Measurements from ENCODE around the gene ETS1.

Gene ETS1

DNA sequence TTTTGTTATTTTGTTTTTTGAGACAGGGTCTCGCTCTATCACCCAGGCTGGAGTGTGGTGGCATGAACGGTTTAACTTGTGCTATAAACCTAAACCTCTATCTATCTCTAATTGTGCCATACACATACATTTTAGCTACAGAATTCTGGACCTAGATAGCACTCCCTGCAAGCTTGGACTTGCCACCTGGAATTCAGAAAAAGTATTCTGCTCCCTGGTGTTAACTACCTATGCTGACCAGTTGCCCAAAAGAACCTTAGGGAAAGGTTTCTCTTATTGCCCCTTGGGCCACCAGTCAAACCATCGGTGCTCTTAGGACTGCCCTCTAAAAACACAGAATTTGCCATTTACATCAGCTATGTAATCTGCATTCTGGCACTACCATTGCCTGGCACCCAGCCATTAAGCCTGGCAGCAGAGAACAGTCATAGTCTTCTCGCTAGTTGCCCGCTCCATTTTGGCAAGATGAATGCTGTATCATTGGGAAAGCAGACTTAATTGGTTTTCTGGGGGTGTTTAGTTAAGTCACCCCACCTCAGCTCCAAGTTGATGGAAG, 55.3 kb downstream of the ETS1 start:
- DNase-seq, result no peak
- no peaks in the 10 kb centered on the region for H3K36me3 ChIP-seq (replicated peaks; ENCODE audit: insufficient read depth, low read length)
- H3K27me3 ChIP-seq (replicated peaks; ENCODE audit: insufficient read depth, low read length), result no peaks in the 10 kb centered on the region
- H3K27ac ChIP-seq (ENCODE audit: low read length), result no peak overlapping the region
- H3K9ac ChIP-seq (ENCODE audit: low read length), result no peak overlapping the region
- H2AFZ ChIP-seq (ENCODE audit: low read length), result no peak overlapping the region
- H4K20me1 ChIP-seq (ENCODE audit: insufficient read depth, low read length), result no peaks in the 10 kb centered on the region
- no peak for TF ChIP-seq EZH2 (optimal IDR thresholded peaks at IDR 0.05; ENCODE audit: low read depth, low read length)
- no peak for TF ChIP-seq EZH2phosphoT487 (IDR thresholded peaks at IDR 0.05; ENCODE audit: low read length)
- no peak for TF ChIP-seq CTCF (IDR thresholded peaks at IDR 0.05; ENCODE audit: low read length)
- H3K4me3 ChIP-seq (ENCODE audit: low read length), result no peak overlapping the region
- H3F3A ChIP-seq (ENCODE audit: insufficient read depth, low read length), result no peaks in the 10 kb centered on the region
- no peaks in the 10 kb centered on the region for H3K9me3 ChIP-seq (replicated peaks; ENCODE audit: insufficient read depth, low read length)
- H3K79me2 ChIP-seq (ENCODE audit: low read length), result no peaks in the 10 kb centered on the region
- no peak overlapping the region for H3K4me2 ChIP-seq (ENCODE audit: low read depth, low read length)
- H3K4me1 ChIP-seq (ENCODE audit: low read length), result no peaks in the 10 kb centered on the region
- no peaks in the 10 kb centered on the region for H3K9me2 ChIP-seq (replicated peaks; ENCODE audit: insufficient read depth, low read length)

DNA sequence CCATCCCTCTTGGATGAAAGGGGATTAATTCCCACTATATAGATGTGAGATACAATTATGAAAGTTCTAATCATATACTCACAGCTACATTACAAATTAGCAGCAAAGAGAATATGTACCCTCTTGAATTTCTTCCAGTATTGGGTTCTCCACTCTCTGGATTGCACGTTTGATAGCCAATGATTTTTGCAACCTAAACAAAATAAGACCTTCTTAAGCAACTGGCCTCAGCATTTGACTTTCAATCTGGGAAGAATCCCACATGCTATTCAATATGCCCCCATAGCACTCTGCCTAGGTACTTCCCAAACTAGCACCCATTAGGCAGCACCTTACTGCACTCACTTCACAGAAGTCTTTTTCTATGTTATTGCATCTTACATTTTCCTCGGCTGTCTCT, 55.8 kb downstream of the ETS1 start:
- no peaks in the 10 kb centered on the region for H3K79me2 ChIP-seq (ENCODE audit: low read length)
- DNase-seq, result no peak
- no peak overlapping the region for H3K9ac ChIP-seq (ENCODE audit: low read length)
- no peaks in the 10 kb centered on the region for H3K9me2 ChIP-seq (replicated peaks; ENCODE audit: insufficient read depth, low read length)
- TF ChIP-seq EZH2 (optimal IDR thresholded peaks at IDR 0.05; ENCODE audit: low read depth, low read length) (no peak), EZH2phosphoT487 (IDR thresholded peaks at IDR 0.05; ENCODE audit: low read length) (no peak), CTCF (IDR thresholded peaks at IDR 0.05; ENCODE audit: low read length) (no peak)
- H3K27me3 ChIP-seq (replicated peaks; ENCODE audit: insufficient read depth, low read length), result no peaks in the 10 kb centered on the region
- no peaks in the 10 kb centered on the region for H3K4me1 ChIP-seq (ENCODE audit: low read length)
- no peaks in the 10 kb centered on the region for H3F3A ChIP-seq (ENCODE audit: insufficient read depth, low read length)
- H3K9me3 ChIP-seq (replicated peaks; ENCODE audit: insufficient read depth, low read length), result no peaks in the 10 kb centered on the region
- H3K4me3 ChIP-seq (ENCODE audit: low read length), result no peak overlapping the region
- H2AFZ ChIP-seq (ENCODE audit: low read length), result no peak overlapping the region
- no peaks in the 10 kb centered on the region for H4K20me1 ChIP-seq (ENCODE audit: insufficient read depth, low read length)
- H3K27ac ChIP-seq (ENCODE audit: low read length), result no peak overlapping the region
- no peak overlapping the region for H3K4me2 ChIP-seq (ENCODE audit: low read depth, low read length)
- H3K36me3 ChIP-seq (replicated peaks; ENCODE audit: insufficient read depth, low read length), result no peaks in the 10 kb centered on the region

DNA sequence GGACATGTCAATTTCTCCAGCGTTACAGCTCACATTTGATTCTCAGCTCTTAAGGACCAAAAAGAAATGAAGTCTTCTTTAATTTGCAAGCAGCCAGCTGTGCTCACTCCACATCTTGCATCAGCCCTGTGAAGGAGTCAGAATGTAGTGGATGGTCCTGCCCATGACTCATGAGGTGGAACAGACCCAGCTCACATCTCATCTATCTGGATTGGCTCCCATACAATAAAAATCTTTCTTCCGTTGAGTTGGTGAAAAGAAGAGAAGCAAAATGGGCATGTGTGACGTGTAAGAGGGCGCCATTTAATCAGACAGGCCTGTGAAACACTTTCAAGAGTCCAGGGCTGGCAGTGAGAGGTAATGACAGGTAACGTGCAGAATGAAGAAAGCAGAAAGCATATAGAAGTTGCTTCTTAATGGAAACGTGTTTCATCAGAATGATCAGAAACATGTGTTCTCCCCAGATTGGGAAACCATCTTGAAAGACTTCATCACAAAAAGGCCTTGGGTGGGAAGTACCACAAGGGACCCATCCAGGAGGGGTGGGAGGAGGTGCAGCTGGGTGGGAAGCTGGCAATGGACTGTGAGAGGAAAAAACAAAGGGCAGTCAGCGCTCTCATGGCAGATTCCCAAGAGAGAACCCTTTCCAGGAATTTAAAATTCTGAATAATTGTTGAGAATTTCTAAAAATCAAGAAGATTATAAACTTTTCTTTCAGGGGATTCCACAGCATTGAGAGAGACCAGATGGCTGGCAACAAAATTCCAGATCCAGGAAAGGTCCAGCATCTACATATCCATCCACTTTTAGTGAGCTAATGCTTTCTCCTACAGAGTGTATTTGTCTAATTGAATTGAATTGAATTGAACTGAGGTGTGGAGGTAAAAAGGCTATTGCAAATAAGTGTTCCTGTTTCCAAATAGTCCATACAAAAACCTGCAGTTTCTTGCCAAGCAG, 57.0 kb downstream of the ETS1 start:
- Histone ChIP-seq H3K9me3 (replicated peaks; ENCODE audit: insufficient read depth, low read length) (no peaks in the 10 kb centered on the region), H3K4me2 (ENCODE audit: low read depth, low read length) (no peak overlapping the region), H3K79me2 (ENCODE audit: low read length) (no peaks in the 10 kb centered on the region), H3K27ac (ENCODE audit: low read length) (no peak overlapping the region), H3K27me3 (replicated peaks; ENCODE audit: insufficient read depth, low read length) (no peaks in the 10 kb centered on the region), H2AFZ (ENCODE audit: low read length) (no peak overlapping the region), H4K20me1 (ENCODE audit: insufficient read depth, low read length) (no peaks in the 10 kb centered on the region), H3K36me3 (replicated peaks; ENCODE audit: insufficient read depth, low read length) (no peaks in the 10 kb centered on the region), H3F3A (ENCODE audit: insufficient read depth, low read length) (no peaks in the 10 kb centered on the region), H3K9ac (ENCODE audit: low read length) (no peak overlapping the region), H3K9me2 (replicated peaks; ENCODE audit: insufficient read depth, low read length) (no peaks in the 10 kb centered on the region), H3K4me3 (ENCODE audit: low read length) (no peak overlapping the region), H3K4me1 (ENCODE audit: low read length) (no peaks in the 10 kb centered on the region)
- no peak for TF ChIP-seq EZH2phosphoT487 (IDR thresholded peaks at IDR 0.05; ENCODE audit: low read length)
- no peak for TF ChIP-seq EZH2 (optimal IDR thresholded peaks at IDR 0.05; ENCODE audit: low read depth, low read length)
- TF ChIP-seq CTCF (IDR thresholded peaks at IDR 0.05; ENCODE audit: low read length), result no peak
- DNase-seq, result no peak

Data from MM.1S (cell line).